ENCODE data around the gene ZMYND19.
"Not testable (repeated sequence)": the region's sequence is repeated elsewhere in the genome, so short reads cannot be mapped to it uniquely, and the experiment has no call there.

Gene ZMYND19

DNA sequence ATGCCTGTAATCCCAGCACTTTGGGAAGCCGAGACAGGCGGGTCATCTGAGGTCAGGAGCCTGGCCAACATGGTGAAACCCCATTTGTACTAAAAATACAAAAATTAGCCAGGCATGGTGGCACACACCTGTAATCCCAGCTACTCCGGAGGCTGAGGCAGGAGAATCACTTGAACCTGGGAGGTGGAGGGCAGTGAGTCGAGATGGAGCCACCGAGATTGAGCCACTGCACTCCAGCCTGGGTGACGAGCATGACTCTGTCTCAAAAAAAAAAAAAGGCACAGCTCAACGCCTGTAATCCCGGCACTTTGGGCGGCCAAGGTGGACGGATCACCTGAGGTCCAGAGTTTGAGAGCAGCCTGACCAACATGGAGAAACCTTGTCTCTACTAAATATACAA is 36.7 kb downstream of the ZMYND19 start:
- DNase-seq: not testable (repeated sequence)

DNA sequence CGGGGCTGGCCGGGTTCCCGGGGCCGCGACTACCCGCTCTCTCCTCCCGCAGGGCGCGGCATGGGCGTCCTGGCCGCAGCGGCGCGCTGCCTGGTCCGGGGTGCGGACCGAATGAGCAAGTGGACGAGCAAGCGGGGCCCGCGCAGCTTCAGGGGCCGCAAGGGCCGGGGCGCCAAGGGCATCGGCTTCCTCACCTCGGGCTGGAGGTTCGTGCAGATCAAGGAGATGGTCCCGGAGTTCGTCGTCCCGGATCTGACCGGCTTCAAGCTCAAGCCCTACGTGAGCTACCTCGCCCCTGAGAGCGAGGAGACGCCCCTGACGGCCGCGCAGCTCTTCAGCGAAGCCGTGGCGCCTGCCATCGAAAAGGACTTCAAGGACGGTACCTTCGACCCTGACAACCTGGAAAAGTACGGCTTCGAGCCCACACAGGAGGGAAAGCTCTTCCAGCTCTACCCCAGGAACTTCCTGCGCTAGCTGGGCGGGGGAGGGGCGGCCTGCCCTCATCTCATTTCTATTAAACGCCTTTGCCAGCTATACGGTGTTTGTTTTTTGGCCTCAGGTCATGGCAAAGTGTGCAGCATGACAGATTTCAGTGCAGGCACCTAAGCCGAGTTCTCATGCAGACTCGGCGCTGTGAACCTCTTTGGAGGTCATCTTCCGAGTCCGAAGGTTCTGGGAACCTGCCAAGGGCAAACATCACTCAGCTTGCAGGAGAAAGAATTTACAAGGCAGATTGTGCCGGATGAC is 38.1 kb downstream of the ZMYND19 start:
- DNase-seq: peak; percentile 35 to 36

DNA sequence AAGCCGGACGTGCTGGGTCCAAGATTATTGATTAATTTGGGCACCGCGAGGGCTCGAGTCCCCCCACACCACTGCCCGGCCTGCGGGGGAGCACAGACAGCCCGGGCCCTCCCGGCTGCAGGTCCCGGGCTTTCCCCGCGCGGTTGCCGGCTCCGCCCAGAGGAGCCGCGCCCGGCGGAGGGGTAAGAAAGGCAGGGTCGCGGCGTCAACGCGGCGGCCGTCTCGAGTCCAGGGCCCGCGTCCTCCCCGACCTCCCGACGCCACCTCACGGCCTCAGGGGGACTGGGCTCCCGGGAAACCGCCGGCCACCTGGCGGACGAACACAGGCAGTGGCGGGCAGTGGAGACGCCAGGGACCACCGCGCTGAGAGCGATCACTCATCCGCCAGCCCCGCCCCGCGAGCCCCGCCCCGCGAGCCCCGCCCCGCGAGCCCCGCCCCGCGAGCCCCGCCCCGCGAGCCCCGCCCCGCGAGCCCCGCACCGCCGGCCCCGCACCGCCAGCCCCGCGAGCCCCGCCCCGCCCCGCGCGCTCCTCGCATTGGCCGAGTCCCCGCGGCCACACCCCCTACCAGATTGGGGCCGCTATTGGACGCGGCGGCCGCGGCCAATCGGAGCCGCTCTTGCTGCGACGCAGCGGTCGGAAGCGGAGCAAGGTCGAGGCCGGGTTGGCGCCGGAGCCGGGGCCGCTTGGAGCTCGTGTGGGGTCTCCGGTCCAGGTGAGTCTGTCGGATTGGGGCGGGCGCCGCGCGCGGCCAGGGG is 38.9 kb downstream of the ZMYND19 start, which contains the start of gene MRPL41:
Gene MRPL41 (plus strand): TSS at position 616 of the 758 bp plus-strand sequence. CDS start 203 bp downstream, outside the sequence.
- peak; percentile 90 to 94 for DNase-seq

DNA sequence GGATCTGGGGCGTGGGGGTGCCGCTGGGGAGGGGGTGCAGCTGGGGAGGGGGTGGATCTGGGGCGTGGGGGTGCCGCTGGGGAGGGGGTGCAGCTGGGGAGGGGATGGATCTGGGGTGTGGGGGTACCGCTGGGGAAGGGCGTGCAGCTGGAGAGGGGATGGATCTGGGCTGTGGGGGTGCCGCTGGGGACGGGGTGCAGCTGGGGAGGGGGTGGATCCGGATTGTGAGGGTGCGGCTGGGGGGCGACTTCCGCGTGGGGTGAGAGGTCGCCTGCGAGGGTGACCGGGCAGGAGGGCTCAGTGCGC is 39.4 kb downstream of the ZMYND19 start:
- not testable (repeated sequence) for DNase-seq

DNA sequence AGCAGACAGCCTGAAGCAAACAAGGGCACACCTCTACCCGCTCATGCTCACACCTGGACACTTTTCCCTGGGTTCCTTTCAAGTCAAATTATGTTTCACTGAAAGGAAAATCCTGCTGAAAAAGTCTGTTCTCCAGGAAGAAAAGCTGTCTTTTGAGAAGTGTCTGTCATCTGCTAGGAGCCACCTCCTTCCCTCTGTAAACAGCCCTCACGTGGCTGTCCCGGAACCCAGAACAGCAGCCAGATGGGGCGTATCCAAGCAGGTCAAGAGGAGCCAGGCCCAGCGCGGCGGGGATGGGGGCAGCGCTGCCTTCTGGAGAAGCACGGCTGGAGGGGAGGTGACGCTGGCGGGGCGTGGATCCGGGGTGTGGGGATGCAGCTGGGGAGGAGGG is 40.1 kb downstream of the ZMYND19 start, which contains the start of gene PNPLA7:
Gene PNPLA7 (minus strand): TSS at position 172 of the 391 bp plus-strand sequence. CDS start 205 bp downstream, outside the sequence.
- peak; percentile 48 to 59 for DNase-seq

DNA sequence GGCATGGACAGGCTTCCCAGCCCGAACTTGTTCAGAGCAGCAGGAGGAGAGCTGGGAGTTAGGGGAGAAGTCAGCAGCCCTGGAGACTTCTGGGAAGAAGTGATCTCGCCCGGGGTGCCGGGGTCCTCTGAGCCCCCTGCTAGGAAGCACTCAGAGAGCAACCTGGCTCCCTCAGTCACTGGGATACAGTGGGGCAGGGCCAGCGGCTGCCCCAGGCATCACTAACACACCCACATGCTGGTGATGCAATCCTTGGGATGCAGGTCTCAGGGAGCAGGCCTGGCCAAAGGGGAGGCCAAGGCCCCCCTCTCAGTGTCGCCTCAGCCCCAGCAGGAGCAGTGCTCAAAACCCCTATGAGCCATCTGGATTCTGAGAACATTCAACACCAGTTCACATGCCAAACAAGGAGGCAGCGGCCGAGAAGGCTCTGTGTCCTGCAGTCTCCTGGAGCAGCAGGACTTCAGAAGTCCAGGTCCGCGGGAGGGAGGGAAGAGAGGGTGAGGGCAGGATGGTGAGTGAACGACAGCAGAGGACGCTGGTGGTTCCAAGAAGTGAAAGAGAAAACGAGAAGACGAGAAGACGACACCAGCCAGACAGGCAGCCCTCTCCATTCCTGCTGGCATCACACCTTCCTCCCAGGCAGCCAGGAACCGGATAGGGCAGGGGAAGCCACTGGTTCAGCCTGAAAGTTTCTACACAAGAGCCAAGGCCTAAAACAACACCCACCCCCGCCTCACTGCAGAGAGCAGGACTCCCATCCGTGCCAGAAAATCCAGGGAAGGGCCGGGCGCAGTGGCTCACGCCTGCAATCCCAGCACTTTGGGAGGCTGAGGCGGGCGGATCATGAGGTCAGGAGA is 42.4 kb downstream of the ZMYND19 start:
- no peak for DNase-seq

DNA sequence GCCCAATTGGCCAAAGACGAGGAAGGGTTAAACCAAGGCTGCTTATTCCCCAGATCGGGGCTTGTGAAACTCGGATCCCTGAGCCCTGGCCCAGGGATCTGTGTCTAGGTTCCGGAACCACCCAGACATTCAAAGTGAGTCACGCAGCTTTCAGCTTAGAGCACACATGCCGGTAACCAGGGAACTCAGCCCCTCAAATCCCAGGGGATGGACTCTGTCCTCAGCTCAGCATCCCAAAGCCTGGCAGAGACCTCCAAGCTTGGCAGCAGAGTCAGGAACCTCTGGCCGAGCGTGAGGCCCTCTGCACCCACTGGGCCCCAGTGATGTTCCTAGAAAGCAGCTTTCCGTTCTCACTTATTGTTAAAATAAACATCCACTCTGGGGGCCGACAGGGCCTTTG is 45.2 kb downstream of the ZMYND19 start:
- no peak for DNase-seq

DNA sequence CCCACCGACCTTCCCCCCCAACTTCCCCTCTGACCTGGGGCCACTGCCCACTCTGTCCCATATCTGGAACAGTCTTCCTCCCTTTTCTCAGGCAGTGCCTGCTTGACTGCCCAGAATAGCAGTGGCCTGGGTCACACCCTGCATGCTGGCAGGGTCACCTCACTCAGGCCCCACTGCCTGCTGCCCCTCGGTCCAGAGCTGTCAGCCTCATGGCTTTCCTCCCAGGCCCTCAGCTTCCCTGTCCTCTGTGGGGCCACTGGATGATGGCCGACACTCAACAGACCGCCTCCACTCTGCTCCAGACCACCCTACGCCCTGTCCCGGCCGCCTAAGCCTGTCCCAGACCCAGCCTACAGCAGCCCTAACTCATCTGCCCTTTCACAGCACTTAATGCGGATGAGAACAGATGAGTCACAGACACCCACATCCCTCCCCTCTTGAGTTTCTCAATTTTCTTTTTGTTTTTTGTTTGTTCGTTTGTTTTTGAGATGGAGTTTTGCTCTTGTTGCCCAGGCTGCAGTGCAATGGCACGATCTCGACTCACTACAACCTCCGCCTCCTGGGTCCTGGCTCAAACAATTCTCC is 46.0 kb downstream of the ZMYND19 start:
- no peak for DNase-seq

DNA sequence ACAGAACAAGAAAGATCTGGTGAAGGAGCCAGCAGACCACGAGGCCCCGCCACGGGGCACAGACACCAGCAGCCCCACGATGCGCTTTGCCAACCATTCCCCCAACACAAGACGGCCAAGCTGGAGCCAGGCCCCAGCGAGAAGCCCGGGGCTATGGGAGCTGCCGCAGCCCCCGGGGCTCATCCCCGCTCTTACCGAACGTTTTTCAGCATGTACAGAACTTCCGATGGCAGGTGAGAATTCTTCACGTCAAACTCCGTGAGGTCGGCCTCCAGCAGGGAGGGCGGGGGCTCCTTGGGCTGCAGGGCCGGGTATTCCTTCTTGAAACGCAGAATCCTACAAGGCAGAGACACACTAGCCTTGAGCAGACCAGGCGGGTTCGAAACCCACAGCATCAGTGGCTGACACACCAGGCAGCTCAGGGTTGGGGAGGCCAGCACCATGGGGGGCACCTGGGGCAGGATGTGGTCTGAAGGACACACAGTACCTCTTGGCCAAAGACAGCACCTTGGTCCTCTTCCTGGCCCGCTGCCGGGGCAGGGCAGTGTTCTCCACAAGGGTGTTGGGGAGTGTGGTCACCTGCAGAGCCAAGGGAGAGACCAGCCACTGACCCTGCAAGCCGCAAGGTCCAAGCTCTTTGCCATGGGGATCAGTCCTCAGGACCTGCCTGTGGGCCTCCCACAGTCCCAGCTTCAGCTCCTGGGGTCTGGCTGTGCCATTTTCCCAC is 46.9 kb downstream of the ZMYND19 start:
- no peak for DNase-seq

DNA sequence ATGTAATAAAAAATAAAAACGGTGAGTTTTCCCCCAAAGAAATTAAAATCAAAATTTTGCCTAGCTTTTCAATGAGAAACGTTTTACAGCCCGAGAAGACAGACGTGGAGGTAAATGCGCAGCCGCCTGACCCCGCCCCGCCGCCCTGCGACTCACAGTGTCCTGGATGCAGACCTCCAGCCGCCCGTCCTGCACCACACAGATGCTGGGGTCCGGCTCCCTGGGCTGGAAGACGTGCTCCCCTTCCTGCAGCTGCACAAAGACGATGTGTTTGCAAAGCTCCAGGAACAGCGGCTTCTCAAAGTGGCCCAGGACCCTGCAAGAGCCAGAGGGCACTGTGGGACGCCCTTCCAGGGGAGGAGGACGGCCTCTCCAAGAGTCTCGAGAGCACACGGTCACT is 47.8 kb downstream of the ZMYND19 start:
- DNase-seq: no peak

DNA sequence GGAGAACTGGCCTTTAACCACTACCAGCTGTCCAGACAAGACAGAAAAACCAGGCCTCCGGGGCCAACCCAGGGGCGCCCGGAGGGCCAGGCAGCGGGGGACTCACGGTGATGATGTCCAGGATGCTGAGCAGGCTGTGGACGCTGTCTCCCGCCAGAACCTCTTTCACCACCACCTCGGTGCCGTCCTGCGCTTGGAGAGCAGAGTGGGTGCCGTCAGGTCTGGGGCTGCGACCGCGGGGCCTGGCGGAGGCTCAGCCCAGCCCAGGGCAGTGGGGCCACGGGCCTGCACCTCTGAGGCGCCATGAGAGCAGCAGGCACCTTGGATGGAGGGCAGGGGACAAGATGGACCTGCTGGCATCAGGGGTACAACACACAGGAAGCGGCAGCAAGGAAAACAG is 49.8 kb downstream of the ZMYND19 start:
- no peak for DNase-seq

DNA sequence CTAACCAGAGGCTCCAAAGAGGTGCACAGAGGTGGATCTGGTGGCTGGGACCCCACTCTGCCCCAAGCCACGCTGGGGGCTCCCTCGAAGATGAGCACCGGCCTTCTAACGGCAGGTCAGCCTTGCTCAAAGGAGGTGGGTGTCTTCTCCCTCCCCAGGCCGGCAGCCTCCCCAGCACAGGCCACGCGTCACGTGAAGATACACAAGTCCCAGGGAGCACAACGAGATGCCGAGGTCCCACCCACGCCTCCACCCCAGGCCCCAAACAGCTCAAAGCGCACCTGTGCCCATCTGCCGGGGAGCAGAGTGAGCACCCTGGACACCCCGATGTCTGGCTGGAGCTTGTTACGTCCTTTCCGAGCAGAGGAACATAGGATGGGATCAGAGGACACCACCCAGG is 52.3 kb downstream of the ZMYND19 start:
- DNase-seq: no peak

DNA sequence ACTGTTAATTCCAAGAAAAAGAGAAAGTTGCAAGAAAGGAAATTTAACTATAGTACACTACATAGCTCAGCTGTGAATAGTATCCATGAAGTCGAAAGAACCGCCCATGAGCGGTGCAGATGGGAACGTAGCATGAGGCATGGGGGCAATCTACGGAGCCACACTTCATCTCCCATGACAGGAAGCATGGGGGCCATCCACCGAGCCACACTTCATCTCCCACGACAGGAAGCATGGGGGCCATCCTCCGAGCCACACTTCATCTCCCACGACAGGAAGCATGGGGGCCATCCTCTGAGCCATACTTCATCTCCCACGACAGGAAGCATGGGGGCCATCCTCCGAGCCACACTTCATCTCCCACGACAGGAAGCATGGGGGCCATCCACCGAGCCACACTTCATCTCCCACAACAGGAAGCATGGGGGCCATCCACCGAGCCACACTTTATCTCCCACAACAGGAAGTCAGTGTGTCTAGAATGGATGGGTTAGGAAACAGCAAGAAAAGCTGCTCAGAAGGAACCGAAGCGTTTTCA is 53.6 kb downstream of the ZMYND19 start:
- DNase-seq: not testable (repeated sequence)

DNA sequence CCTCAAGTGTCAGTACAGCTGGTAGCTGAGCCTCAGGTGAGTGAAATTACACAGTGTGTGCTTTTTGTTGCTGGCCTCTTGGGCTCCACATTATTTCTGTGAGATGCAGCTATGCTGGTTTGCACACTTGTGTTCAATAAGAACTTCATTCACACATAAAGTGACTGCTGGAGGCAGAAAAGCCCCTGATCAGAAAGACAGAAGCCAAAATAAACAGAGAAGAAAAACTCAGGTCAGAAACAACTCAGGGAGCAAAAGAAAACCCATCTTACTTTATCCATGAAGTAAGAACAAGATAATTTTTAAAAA is 55.2 kb downstream of the ZMYND19 start:
- no peak for DNase-seq

DNA sequence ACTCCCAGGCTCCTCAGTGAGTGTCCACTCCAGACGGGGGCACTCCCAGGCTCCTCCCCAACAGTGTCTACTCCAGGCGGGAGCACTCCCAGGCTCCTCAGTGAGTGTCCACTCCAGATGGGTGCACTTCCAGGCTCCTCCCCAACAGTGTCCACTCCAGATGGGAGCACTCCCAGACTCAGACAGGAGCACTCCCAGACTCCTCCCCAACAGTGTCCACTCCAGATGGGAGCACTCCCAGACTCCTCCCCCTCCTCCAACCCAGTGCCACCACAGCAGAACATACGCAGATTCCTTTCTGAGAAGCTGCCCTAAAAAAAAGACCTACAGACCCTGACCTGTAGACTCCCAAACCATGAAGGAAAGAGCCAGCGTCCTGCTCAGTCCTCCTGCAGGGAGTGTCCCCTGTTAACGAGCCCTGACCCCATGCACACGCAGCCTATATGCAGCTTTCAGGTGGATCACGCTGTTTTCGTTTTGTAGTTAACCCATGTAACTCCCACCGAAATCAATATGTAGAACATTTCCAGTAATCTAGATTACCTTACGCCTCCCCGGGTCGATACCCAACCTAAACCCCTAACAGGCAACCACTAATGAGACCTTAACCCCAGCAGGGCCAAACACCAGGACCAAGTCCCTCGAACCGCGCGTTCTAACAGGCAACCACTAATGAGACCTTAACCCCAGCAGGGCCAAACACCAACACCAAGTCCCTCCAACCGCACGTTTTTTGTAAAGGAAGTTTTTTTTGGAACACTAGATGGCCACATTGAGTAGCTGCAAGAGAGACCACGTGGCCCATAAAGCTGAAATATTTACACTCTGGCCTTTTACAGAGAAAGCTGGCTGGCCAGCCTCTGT is 55.8 kb downstream of the ZMYND19 start:
- DNase-seq: peak in 1 of 2 donors; percentile 26

DNA sequence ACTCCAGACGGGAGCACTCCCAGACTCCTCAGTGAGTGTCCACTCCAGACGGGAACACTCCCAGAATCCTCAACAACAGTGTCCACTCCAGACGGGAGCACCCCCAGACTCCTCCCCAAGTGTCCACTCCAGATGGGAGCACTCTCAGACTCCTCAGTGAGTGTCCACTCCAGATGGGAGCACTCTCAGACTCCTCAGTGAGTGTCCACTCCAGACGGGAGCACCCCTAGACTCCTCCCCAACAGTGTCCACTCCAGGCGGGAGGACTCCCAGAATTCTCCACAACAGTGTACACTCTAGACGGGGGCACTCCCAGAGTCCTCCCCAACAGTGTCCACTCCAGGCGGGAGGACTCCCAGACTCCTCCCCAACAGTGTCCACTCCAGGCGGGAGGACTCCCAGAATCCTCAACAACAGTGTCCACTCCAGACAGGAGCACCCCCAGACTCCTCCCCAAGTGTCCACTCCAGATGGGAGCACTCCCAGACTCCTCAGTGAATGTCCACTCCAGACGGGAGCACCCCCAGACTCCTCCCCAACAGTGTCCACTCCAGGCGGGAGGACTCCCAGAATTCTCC is 57.3 kb downstream of the ZMYND19 start:
- DNase-seq: not testable (repeated sequence)
